ENCODE data around the gene MYL10. TPM values are rescaled to one million over a fixed set of nuclear protein-coding genes. Genes with fewer than 3 reads are reported as not detected.
"Not testable (repeated sequence)": the region's sequence is repeated elsewhere in the genome, so short reads cannot be mapped to it uniquely, and the experiment has no call there.

The MYL10 gene
- total and polyA plus RNA-seq, 2 experiments from 2014 or later: not detected

GRCh38 chr7:101650579-101651081 lies 21.5 kb upstream of the MYL10 start:
- Histone ChIP-seq H3K27me3 (replicated peaks; ENCODE audit: insufficient read depth) (peaks cover 8% of the 10 kb centered on the region), H3K4me3 (no peak overlapping the region), H3F3A (ENCODE audit: insufficient read depth) (no peaks in the 10 kb centered on the region), H3K79me2 (ENCODE audit: insufficient read depth) (no peaks in the 10 kb centered on the region), H3K9me2 (ENCODE audit: insufficient read depth) (no peaks in the 10 kb centered on the region), H3K4me1 (ENCODE audit: insufficient read depth) (no peaks in the 10 kb centered on the region), H3K36me3 (ENCODE audit: low read depth) (no peaks in the 10 kb centered on the region), H3K9me3 (ENCODE audit: low read depth) (no peaks in the 10 kb centered on the region), H2AFZ (no peak overlapping the region), H3K9ac (no peak overlapping the region), H4K20me1 (ENCODE audit: insufficient read depth) (no peaks in the 10 kb centered on the region), H3K27ac (no peak overlapping the region), H3K4me2 (ENCODE audit: unreplicated experiment) (no peak overlapping the region)
- TF ChIP-seq EZH2 (IDR thresholded peaks at IDR 0.05; ENCODE audit: insufficient read depth, poor library complexity, severe bottlenecking) (no peak), EZH2phosphoT487 (IDR thresholded peaks at IDR 0.05; ENCODE audit: insufficient read depth, low read depth) (no peak)
- 15 to 17% methylated on average over 8 of the region's 8 CpGs for WGBS, 2 experiments (ENCODE audit: low coverage in 1 of 2, low lambda C conversion rate in 2 of 2, missing lambda C conversion rate in 2 of 2)
- DNase-seq: peak; percentile 22
- in situ Hi-C loops (cut with MboI): no loop called here

- H3K4me2 ChIP-seq (ENCODE audit: unreplicated experiment): not testable (repeated sequence)
Observed at GRCh38 chr7:101647876-101648275, 18.8 kb upstream of the MYL10 start.

GRCh38 chr7:101645951-101646350 lies 16.9 kb upstream of the MYL10 start:
- H3K4me1 ChIP-seq (ENCODE audit: insufficient read depth): no peaks in the 10 kb centered on the region
- 54 to 82% methylated on average over 9 to 13 of the region's 13 CpGs for WGBS, 2 experiments (ENCODE audit: low coverage in 1 of 2, low lambda C conversion rate in 2 of 2, missing lambda C conversion rate in 2 of 2)
- H3F3A ChIP-seq (ENCODE audit: insufficient read depth): no peaks in the 10 kb centered on the region
- no peaks in the 10 kb centered on the region for H3K9me2 ChIP-seq (ENCODE audit: insufficient read depth)
- H3K79me2 ChIP-seq (ENCODE audit: insufficient read depth): no peaks in the 10 kb centered on the region
- H3K4me2 ChIP-seq (ENCODE audit: unreplicated experiment): no peak overlapping the region
- no peak overlapping the region for H2AFZ ChIP-seq
- no peaks in the 10 kb centered on the region for H3K36me3 ChIP-seq (ENCODE audit: low read depth)
- H3K9me3 ChIP-seq (ENCODE audit: low read depth): no peaks in the 10 kb centered on the region
- H3K9ac ChIP-seq: no peak overlapping the region
- DNase-seq: no peak
- TF ChIP-seq EZH2 (IDR thresholded peaks at IDR 0.05; ENCODE audit: insufficient read depth, poor library complexity, severe bottlenecking) (no peak), EZH2phosphoT487 (IDR thresholded peaks at IDR 0.05; ENCODE audit: insufficient read depth, low read depth) (no peak)
- H3K4me3 ChIP-seq: no peak overlapping the region
- no peak overlapping the region for H3K27ac ChIP-seq
- in situ Hi-C loops (cut with MboI): no loop called here
- no peaks in the 10 kb centered on the region for H4K20me1 ChIP-seq (ENCODE audit: insufficient read depth)
- peaks cover 4% of the 10 kb centered on the region; the same call in 1 of the 2 replicates for H3K27me3 ChIP-seq (replicated peaks; ENCODE audit: insufficient read depth)

More at GRCh38 chr7:101647876-101648275, 18.8 kb upstream of the MYL10 start:
- H3K9ac ChIP-seq; H4K20me1 ChIP-seq (ENCODE audit: insufficient read depth); H3K4me1 ChIP-seq (ENCODE audit: insufficient read depth); H3K36me3 ChIP-seq (ENCODE audit: low read depth); H3K27ac ChIP-seq; H3K9me2 ChIP-seq (ENCODE audit: insufficient read depth); DNase-seq; H3K4me3 ChIP-seq; H3K9me3 ChIP-seq (ENCODE audit: low read depth); H3F3A ChIP-seq (ENCODE audit: insufficient read depth); H2AFZ ChIP-seq; in situ Hi-C loops (cut with MboI); H3K79me2 ChIP-seq (ENCODE audit: insufficient read depth): not testable (repeated sequence)
- peaks cover 11% of the 10 kb centered on the region for H3K27me3 ChIP-seq (replicated peaks; ENCODE audit: insufficient read depth)
- 76% methylated on average over 12 of the region's 12 CpGs for WGBS, 2 experiments (ENCODE audit: low coverage in 1 of 2, low lambda C conversion rate in 2 of 2, missing lambda C conversion rate in 2 of 2)

GRCh38 chr7:101644879-101645278 lies 15.8 kb upstream of the MYL10 start:
- no peak overlapping the region for H2AFZ ChIP-seq

GRCh38 chr7:101639127-101639526 lies 10.0 kb upstream of the MYL10 start:
- H3K9me2 ChIP-seq (ENCODE audit: insufficient read depth); H2AFZ ChIP-seq; H3K79me2 ChIP-seq (ENCODE audit: insufficient read depth); H3K4me3 ChIP-seq; H3K9me3 ChIP-seq (ENCODE audit: low read depth); H3K27me3 ChIP-seq (replicated peaks; ENCODE audit: insufficient read depth); H3K27ac ChIP-seq; H3K4me2 ChIP-seq (ENCODE audit: unreplicated experiment); DNase-seq; H3K4me1 ChIP-seq (ENCODE audit: insufficient read depth); H3K9ac ChIP-seq; H3K36me3 ChIP-seq (ENCODE audit: low read depth); H4K20me1 ChIP-seq (ENCODE audit: insufficient read depth); in situ Hi-C loops (cut with MboI); H3F3A ChIP-seq (ENCODE audit: insufficient read depth): not testable (repeated sequence)
- 81 to 82% methylated on average over 4 of the region's 4 CpGs for WGBS, 2 experiments (ENCODE audit: low coverage in 1 of 2, low lambda C conversion rate in 2 of 2, missing lambda C conversion rate in 2 of 2)

More at GRCh38 chr7:101644879-101645278, 15.8 kb upstream of the MYL10 start:
- in situ Hi-C loops (cut with MboI): no loop called here
- Histone ChIP-seq H3K27ac (no peak overlapping the region), H3K4me2 (ENCODE audit: unreplicated experiment) (no peak overlapping the region), H3K27me3 (replicated peaks; ENCODE audit: insufficient read depth) (0 out of 2 replicates have a peak, but pooled peaks cover 4% of the 10 kb centered on the region), H3K79me2 (ENCODE audit: insufficient read depth) (no peaks in the 10 kb centered on the region), H3K4me1 (ENCODE audit: insufficient read depth) (no peaks in the 10 kb centered on the region), H3K36me3 (ENCODE audit: low read depth) (no peaks in the 10 kb centered on the region), H3K4me3 (no peak overlapping the region), H3F3A (ENCODE audit: insufficient read depth) (no peaks in the 10 kb centered on the region), H3K9ac (no peak overlapping the region), H3K9me3 (ENCODE audit: low read depth) (no peaks in the 10 kb centered on the region), H4K20me1 (ENCODE audit: insufficient read depth) (no peaks in the 10 kb centered on the region), H3K9me2 (ENCODE audit: insufficient read depth) (no peaks in the 10 kb centered on the region)
- TF ChIP-seq EZH2 (IDR thresholded peaks at IDR 0.05; ENCODE audit: insufficient read depth, poor library complexity, severe bottlenecking): no peak
- TF ChIP-seq EZH2phosphoT487 (IDR thresholded peaks at IDR 0.05; ENCODE audit: insufficient read depth, low read depth): no peak
- 56 to 62% methylated on average over 18 of the region's 18 CpGs for WGBS, 2 experiments (ENCODE audit: low coverage in 1 of 2, low lambda C conversion rate in 2 of 2, missing lambda C conversion rate in 2 of 2)
- DNase-seq: no peak

Data from GM23248 (cell line).